Daoy (cell line): Measurements from ENCODE around the gene SLC12A5. TPM values are rescaled to one million over a fixed set of nuclear protein-coding genes. Genes with fewer than 3 reads are reported as not detected.

Experiments used
- DNase-seq: peaks from one replicate; pipeline ENCODE4 v3.0.0-alpha.2; 2015; ENCODE audit warnings: low read depth
- total RNA-seq: library from RNA; depleted of rRNA; stranded (reverse); fragments of >200 nt; shearing (Covaris generic); gene quantifications from 2 replicates; pipeline ENCODE4 v1.2.3, GENCODE V29; 2014; rRNA removed

Gene SLC12A5
- total RNA-seq, 1 experiment from 2014 or later = not detected

- DNase-seq = no peak
Observed at GRCh38 chr20:46108435-46108841, 79.4 kb downstream of the SLC12A5 start.

GRCh38 chr20:46108976-46109375, 80.0 kb downstream of the SLC12A5 start:
- DNase-seq = no peak

Other genes with a start within 250 kb of the SLC12A5 start
- gene WFDC3, start 237.3 kb upstream of the SLC12A5 start, total RNA-seq = 2.3 TPM in 1 of 2 replicates, not detected in the other
- gene DNTTIP1, start 237.3 kb upstream of the SLC12A5 start, total RNA-seq = 26.6 and 35.5 TPM in 2 replicates
- 167 and 200 TPM in 2 replicates for gene UBE2C, start 216.6 kb upstream of the SLC12A5 start, total RNA-seq
- gene TNNC2, start 201.9 kb upstream of the SLC12A5 start, total RNA-seq = not detected in 2 replicates
- gene SNX21, start 195.4 kb upstream of the SLC12A5 start, total RNA-seq = 21.2 and 28.2 TPM in 2 replicates
- 35.7 and 46.8 TPM in 2 replicates for gene ACOT8, start 171.8 kb upstream of the SLC12A5 start, total RNA-seq
- gene ZSWIM3, start 171.6 kb upstream of the SLC12A5 start, total RNA-seq = 3.7 and 3.9 TPM in 2 replicates
- 5.9 and 6.8 TPM in 2 replicates for gene ZSWIM1, start 148.0 kb upstream of the SLC12A5 start, total RNA-seq
- gene SPATA25, start 141.6 kb upstream of the SLC12A5 start, total RNA-seq = not detected in 2 replicates
- 0.42 and 2.3 TPM in 2 replicates for gene NEURL2, start 138.0 kb upstream of the SLC12A5 start, total RNA-seq
- gene CTSA, start 137.9 kb upstream of the SLC12A5 start, total RNA-seq = 25.4 and 34.7 TPM in 2 replicates
- gene PLTP, start 117.1 kb upstream of the SLC12A5 start, total RNA-seq = 0.30 and 0.80 TPM in 2 replicates
- gene PCIF1, start 94.5 kb upstream of the SLC12A5 start, total RNA-seq = 2.7 and 3.6 TPM in 2 replicates
- 9.5 and 12.1 TPM in 2 replicates for gene ZNF335, start 57.0 kb upstream of the SLC12A5 start, total RNA-seq
- 2.8 and 6.8 TPM in 2 replicates for gene MMP9, start 20.3 kb upstream of the SLC12A5 start, total RNA-seq
- gene NCOA5, start 60.7 kb downstream of the SLC12A5 start, total RNA-seq = 25.3 and 28.0 TPM in 2 replicates
- 0.06 TPM in 1 of 2 replicates, not detected in the other for gene CD40, start 89.1 kb downstream of the SLC12A5 start, total RNA-seq